OCI-LY3 (cell line): ENCODE measurements around the gene FAR1.
"Not testable (repeated sequence)": the region's sequence is repeated elsewhere in the genome, so short reads cannot be mapped to it uniquely, and the experiment has no call there.

Experiments
- H2AFZ ChIP-seq: fragments of 200-600, 300-600 bp; shearing (Covaris generic); 2 replicates; pipeline ENCODE4 v1.6.0; 2014; ENCODE audit warnings: antibody characterized with exemption, low read depth, low read length
- H3K27ac ChIP-seq: fragments of 200-600, 300-600 bp; sonication (generic); 2 replicates; pipeline ENCODE4 v1.5.1; 2014; ENCODE audit warnings: mild to moderate bottlenecking, low read length, moderate library complexity, mixed read lengths
- H3K27me3 ChIP-seq: fragments of 200-600, 300-600 bp; sonication (generic); 2 replicates; pipeline ENCODE4 v1.6.1; 2014; ENCODE audit warnings: low read depth, low read length, mixed read lengths
- H3K36me3 ChIP-seq: fragments of 200-600, 300-600 bp; sonication (generic); replicated peaks from 2 replicates; pipeline ENCODE3; 2014; ENCODE audit warnings: low read depth, low read length, mixed read lengths
- H3K4me1 ChIP-seq: fragments of 300-600, 200-600 bp; sonication (generic); 2 replicates; pipeline ENCODE4 v1.6.1; 2014; ENCODE audit warnings: low read length, mixed read lengths
- H3K4me2 ChIP-seq: fragments of 200-600, 300-600 bp; sonication (generic); 2 replicates; pipeline ENCODE4 v1.6.1; 2014; ENCODE audit warnings: low read length, mixed read lengths
- H3K4me3 ChIP-seq: fragments of 300-600, 200-600 bp; sonication (generic); 2 replicates; pipeline ENCODE4 v1.5.1; 2014; ENCODE audit warnings: antibody characterized with exemption, mild to moderate bottlenecking, low read length, moderate library complexity
- H3K79me2 ChIP-seq: fragments of 300-600, 200-600 bp; shearing (Covaris generic); 2 replicates; pipeline ENCODE4 v1.6.1; 2014; ENCODE audit warnings: mild to moderate bottlenecking, low read length, mixed read lengths
- H3K9ac ChIP-seq: fragments of 300-600, 200-600 bp; shearing (Covaris generic); 2 replicates; pipeline ENCODE4 v1.6.0; 2014; ENCODE audit warnings: mild to moderate bottlenecking, low read length, moderate library complexity
- H3K9me3 ChIP-seq: fragments of 200-600, 300-600 bp; shearing (Covaris generic); 2 replicates; pipeline ENCODE4 v1.6.1; 2014; ENCODE audit warnings: low read length, mixed read lengths; ENCODE audit not compliant: insufficient read depth
- H4K20me1 ChIP-seq: fragments of 200-600, 300-600 bp; sonication (generic); 2 replicates; pipeline ENCODE4 v1.6.1; 2016; ENCODE audit warnings: low read length, mixed read lengths; ENCODE audit not compliant: insufficient read depth
- CTCF ChIP-seq: fragments of 200-600, 300-600 bp; sonication (generic); IDR thresholded peaks from 2 replicates; pipeline ENCODE4 v1.5.1; 2014; ENCODE audit warnings: antibody characterized with exemption, low read length, low read depth
- EZH2phosphoT487 ChIP-seq: fragments of 200-600 bp; shearing (Covaris generic); IDR thresholded peaks from 2 replicates; pipeline ENCODE4 v1.6.1; 2018; ENCODE audit warnings: antibody characterized with exemption, mixed run types, low read depth

Gene FAR1

GRCh38 chr11:13734530-13734929 lies 66.1 kb downstream of the FAR1 start:
- Histone ChIP-seq H3K79me2 (no peaks in the 10 kb centered on the region), H3K9me3 (no peaks in the 10 kb centered on the region), H3K4me3 (no peak overlapping the region), H3K27ac (no peak overlapping the region), H3K4me1 (0 out of 2 replicates have a peak, but pooled peaks cover 2% of the 10 kb centered on the region), H3K36me3 (no peaks in the 10 kb centered on the region), H3K4me2 (no peak overlapping the region), H3K9ac (no peak overlapping the region), H3K27me3 (no peaks in the 10 kb centered on the region), H4K20me1 (no peaks in the 10 kb centered on the region), H2AFZ (no peak overlapping the region)
- no peak for TF ChIP-seq EZH2phosphoT487

GRCh38 chr11:13745165-13745564 lies 76.7 kb downstream of the FAR1 start:
- Histone ChIP-seq H3K36me3 (no peaks in the 10 kb centered on the region), H3K9ac (no peak overlapping the region), H3K4me1 (peaks cover 7% of the 10 kb centered on the region), H3K4me2 (0 out of 2 replicates have a peak overlapping the region, but pooled peaks have one; percentile 4), H4K20me1 (no peaks in the 10 kb centered on the region), H3K9me3 (no peaks in the 10 kb centered on the region), H3K27ac (no peak overlapping the region), H3K27me3 (no peaks in the 10 kb centered on the region), H3K79me2 (no peaks in the 10 kb centered on the region), H3K4me3 (no peak overlapping the region), H2AFZ (no peak overlapping the region)
- no peak for TF ChIP-seq CTCF
- no peak for TF ChIP-seq EZH2phosphoT487

DNA sequence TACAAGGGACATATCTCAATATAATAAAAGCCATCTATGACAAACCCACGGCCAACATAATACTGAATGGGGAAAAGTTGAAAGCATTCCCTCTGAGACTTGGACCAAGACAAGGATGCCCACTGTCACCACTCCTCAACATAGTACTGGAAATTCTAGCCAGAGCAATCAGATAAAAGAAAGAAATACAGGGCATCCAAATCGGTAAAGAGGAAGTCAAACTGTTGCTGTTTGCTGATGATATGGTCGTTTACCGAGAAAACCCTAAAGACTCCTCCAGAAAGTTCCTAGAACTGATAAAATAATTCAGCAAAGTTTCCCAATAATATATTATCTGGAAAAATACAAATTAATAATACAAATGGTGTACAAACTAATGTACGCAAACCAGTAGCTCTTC lies 84.8 kb downstream of the FAR1 start:
- not testable (repeated sequence) for H3K4me1 ChIP-seq, H3K9ac ChIP-seq, H4K20me1 ChIP-seq, H3K27me3 ChIP-seq, H3K4me2 ChIP-seq, H3K27ac ChIP-seq, H2AFZ ChIP-seq, H3K79me2 ChIP-seq, H3K4me3 ChIP-seq, H3K36me3 ChIP-seq, H3K9me3 ChIP-seq

DNA sequence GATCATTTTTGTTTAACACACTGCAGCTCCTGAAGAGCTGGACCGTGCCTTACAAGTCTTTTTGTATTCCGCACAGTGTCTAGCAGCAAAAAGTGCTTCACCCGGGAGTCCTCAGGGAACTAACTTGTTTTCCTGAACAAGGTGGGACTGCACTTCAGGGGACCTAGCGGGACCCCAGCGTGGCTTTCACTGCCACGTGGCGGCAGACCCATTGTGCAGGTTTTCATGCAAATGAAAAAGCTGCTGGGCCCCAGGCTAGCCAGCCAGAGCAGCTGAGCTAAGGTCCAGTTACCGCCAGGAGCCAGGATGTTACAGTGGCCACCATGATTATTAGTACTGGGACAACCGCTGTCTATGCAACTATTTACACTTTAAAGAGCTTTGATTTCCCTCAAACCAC lies 90.6 kb downstream of the FAR1 start:
- Histone ChIP-seq H3K4me1 (no peaks in the 10 kb centered on the region), H3K36me3 (no peaks in the 10 kb centered on the region), H3K79me2 (no peaks in the 10 kb centered on the region), H3K9me3 (no peaks in the 10 kb centered on the region), H4K20me1 (no peaks in the 10 kb centered on the region), H3K27me3 (no peaks in the 10 kb centered on the region), H3K27ac (no peak overlapping the region), H3K4me2 (no peak overlapping the region), H2AFZ (no peak overlapping the region), H3K4me3 (no peak overlapping the region), H3K9ac (no peak overlapping the region)
- TF ChIP-seq EZH2phosphoT487, result no peak
- TF ChIP-seq CTCF, result no peak

- Histone ChIP-seq H3K9ac (no peak overlapping the region), H3K27me3 (no peaks in the 10 kb centered on the region), H3K79me2 (no peaks in the 10 kb centered on the region), H3K4me3 (no peak overlapping the region), H3K9me3 (no peaks in the 10 kb centered on the region), H3K4me2 (no peak overlapping the region), H2AFZ (no peak overlapping the region), H4K20me1 (no peaks in the 10 kb centered on the region), H3K4me1 (no peaks in the 10 kb centered on the region), H3K27ac (no peak overlapping the region), H3K36me3 (no peaks in the 10 kb centered on the region)
- no peak for TF ChIP-seq EZH2phosphoT487
- TF ChIP-seq CTCF, result no peak
These were observed 91.6 kb downstream of the FAR1 start for GRCh38 chr11:13760115-13760514.
